Right atrium auricular region (tissue), 2 donors: ENCODE data around the gene PRDM16. TPM values are rescaled to one million over a fixed set of nuclear protein-coding genes. Genes with fewer than 3 reads are reported as not detected.

Source experiments
- DNase-seq: peaks from one replicate; pipeline ENCODE4 v3.0.0-alpha.2; 2019; ENCODE audit warnings: low spot score
- H3K27ac ChIP-seq, 2 donors: fragments of 200-600 bp; sonication (generic); 1 replicate in 1 of 2; 2 replicates in 1 of 2; pipeline ENCODE4 v1.5.1; 2016 to 2019
- H3K27me3 ChIP-seq, 2 donors: fragments of 200-600 bp; sonication (generic); one replicate each; pipeline versions ENCODE4 v1.5.1 to v1.6.0; 2017 to 2019
- H3K36me3 ChIP-seq: fragments of 200-600 bp; sonication (generic); one replicate; pipeline ENCODE4 v1.5.1; 2016
- H3K4me1 ChIP-seq, 2 donors: fragments of 200-600 bp; sonication (generic); one replicate each; pipeline versions ENCODE4 v1.5.1 to v1.6.0; 2017 to 2019
- H3K4me3 ChIP-seq, 2 donors: fragments of 200-600 bp; sonication (generic); 1 replicate in 1 of 2; 2 replicates in 1 of 2; pipeline ENCODE4 v1.5.1; 2017 to 2019; ENCODE audit warnings: mild to moderate bottlenecking in 1 of 2, moderate library complexity in 1 of 2
- H3K9me3 ChIP-seq, 2 donors: fragments of 200-600 bp; sonication (generic); one replicate each; pipeline ENCODE4 v1.5.1; 2019
- total RNA-seq, 2 donors: library from RNA; depleted of rRNA; stranded (reverse); fragments of >200 nt; gene quantifications; one replicate each; pipeline ENCODE4 v1.1.0, GENCODE V29; 2016
- TF ChIP-seq, protein P1 (sequence below), 2 donors: fragments of 200-600 bp; sonication (generic); IDR thresholded peaks; one replicate each; pipeline ENCODE4 v1.5.1; 2019; ENCODE audit warnings: antibody characterized with exemption in 2 of 2

PRDM16 gene
- total RNA-seq, 2 donors from 2014 or later = 0.22 to 3.3 TPM

DNA sequence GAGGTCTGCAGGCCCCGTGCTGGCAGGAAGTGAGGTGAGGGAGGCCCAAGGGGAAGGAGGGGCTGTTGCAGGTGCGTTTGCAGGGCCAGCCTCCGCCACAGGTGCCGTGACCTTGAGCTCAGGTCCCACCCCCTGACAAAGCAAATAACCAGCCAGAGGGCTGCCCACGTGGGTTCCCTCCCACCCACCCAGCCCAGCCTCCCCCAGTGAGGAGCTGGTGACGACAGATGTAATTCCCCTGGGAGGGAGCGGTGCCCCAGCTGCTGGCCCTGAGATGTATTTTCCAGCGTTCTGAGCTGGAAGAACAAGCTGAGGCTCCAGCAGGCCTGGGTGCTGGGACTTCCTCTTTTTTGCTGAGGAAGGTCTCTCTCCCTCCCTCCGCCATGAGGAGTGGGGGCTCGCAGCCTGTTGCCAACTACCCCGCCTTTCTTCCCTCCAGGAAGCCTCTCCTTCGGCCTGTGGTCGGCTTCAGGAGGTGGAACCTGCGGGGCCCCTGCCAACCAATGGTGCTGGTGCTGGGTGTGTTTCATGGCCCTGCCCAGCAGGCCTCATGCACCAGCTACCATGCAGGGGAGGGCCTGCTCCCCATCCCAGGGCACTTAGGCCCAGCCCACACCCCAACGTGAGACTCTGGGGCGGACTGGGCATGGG, 153.2 kb downstream of the PRDM16 start:
- H3K27me3 ChIP-seq = no peaks in the 10 kb centered on the region
- H3K27ac ChIP-seq = no peak overlapping the region
- H3K9me3 ChIP-seq = no peaks in the 10 kb centered on the region
- H3K36me3 ChIP-seq = no peaks in the 10 kb centered on the region
- TF ChIP-seq, protein P1, sequence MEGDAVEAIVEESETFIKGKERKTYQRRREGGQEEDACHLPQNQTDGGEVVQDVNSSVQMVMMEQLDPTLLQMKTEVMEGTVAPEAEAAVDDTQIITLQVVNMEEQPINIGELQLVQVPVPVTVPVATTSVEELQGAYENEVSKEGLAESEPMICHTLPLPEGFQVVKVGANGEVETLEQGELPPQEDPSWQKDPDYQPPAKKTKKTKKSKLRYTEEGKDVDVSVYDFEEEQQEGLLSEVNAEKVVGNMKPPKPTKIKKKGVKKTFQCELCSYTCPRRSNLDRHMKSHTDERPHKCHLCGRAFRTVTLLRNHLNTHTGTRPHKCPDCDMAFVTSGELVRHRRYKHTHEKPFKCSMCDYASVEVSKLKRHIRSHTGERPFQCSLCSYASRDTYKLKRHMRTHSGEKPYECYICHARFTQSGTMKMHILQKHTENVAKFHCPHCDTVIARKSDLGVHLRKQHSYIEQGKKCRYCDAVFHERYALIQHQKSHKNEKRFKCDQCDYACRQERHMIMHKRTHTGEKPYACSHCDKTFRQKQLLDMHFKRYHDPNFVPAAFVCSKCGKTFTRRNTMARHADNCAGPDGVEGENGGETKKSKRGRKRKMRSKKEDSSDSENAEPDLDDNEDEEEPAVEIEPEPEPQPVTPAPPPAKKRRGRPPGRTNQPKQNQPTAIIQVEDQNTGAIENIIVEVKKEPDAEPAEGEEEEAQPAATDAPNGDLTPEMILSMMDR (IDR thresholded peaks at IDR 0.05) = no peak
- H3K4me1 ChIP-seq = peaks cover 0 to 24% of the 10 kb centered on the region in 2 donors
- H3K4me3 ChIP-seq = no peak overlapping the region
- no peak for DNase-seq

DNA sequence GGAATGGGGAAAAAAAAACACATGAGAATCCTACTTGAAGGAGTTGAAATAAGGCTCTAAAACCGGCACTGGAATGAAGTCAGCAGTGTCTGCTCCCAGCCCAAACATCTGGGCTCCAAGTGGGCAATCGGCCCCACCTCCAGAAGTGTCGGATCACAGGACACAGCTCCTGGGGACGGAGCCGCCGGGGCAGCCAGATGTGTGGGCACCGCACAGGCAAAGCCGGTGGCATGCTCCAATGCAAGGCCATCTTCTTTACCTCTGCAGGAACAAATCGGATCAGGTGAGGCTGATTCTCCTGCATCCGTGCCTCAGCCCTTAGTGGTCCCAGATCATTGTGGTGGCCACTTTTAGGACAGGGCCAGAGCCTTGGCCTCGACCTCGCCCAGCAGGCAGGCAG, 156.7 kb downstream of the PRDM16 start:
- Histone ChIP-seq H3K27me3 (no peaks in the 10 kb centered on the region), H3K4me3 (no peak overlapping the region), H3K4me1 (peaks cover 0 to 5% of the 10 kb centered on the region in 2 donors), H3K36me3 (no peaks in the 10 kb centered on the region), H3K27ac (no peak overlapping the region), H3K9me3 (no peaks in the 10 kb centered on the region)
- TF ChIP-seq, protein P1 (IDR thresholded peaks at IDR 0.05) = no peak
- no peak for DNase-seq

DNA sequence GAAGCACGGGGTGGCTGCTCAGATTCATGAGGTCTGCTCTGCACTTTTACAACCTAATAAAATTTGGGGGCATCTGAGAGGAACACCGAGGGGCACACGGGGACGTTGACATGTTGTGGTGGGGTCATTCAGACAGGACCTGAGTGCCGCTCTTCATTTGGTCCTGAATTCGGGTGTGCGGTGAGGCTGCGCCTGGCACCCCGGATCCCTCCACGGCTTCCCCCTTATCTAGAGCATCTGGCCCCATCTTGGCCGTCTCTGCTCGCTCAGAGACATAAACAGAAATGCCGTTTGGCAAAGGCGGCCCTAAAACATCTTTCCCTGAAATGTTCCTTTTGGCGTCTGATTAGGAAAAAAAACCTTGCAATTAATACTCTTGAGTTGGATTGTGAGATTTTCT, 157.2 kb downstream of the PRDM16 start:
- Histone ChIP-seq H3K4me1 (no peaks in the 10 kb centered on the region), H3K27me3 (no peaks in the 10 kb centered on the region), H3K36me3 (no peaks in the 10 kb centered on the region), H3K27ac (no peak overlapping the region), H3K9me3 (no peaks in the 10 kb centered on the region), H3K4me3 (no peak overlapping the region)
- DNase-seq = no peak
- TF ChIP-seq, protein P1 (IDR thresholded peaks at IDR 0.05) = no peak

DNA sequence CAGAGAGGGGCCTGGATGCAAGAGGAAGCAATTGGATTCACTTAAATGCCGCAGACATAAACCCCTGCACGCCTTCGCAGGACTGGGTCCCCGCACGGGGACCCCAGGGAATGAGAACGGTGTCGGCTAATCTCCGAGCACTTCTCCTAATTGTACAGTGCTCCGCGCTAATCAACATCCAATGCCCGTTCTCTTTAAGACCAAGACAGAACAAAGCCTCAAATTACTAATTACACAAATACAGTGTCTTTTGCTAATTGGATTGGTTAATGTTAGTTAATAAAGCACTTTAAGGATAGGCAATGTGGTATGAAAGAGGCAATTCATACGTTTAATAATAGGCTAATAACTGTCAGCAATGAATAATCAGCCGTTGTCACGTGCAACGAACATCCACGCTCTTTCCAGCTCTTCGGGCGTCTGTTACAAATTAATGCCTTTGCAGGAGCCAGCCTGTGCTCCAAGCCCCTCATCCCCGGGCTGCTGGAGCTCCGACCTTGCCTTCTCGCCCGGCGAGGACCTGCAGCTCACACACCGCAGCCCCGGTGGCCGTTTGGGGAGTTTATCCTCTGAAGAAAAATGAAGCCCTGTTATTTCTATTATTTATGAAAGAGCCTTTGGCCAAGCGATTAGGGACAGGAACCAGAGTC, 157.8 kb downstream of the PRDM16 start:
- TF ChIP-seq, protein P1 (IDR thresholded peaks at IDR 0.05) = no peak
- no peak overlapping the region for H3K4me3 ChIP-seq
- H3K36me3 ChIP-seq = no peaks in the 10 kb centered on the region
- no peak overlapping the region for H3K27ac ChIP-seq
- DNase-seq = no peak
- H3K27me3 ChIP-seq = no peaks in the 10 kb centered on the region
- H3K9me3 ChIP-seq = no peaks in the 10 kb centered on the region
- H3K4me1 ChIP-seq = no peaks in the 10 kb centered on the region

DNA sequence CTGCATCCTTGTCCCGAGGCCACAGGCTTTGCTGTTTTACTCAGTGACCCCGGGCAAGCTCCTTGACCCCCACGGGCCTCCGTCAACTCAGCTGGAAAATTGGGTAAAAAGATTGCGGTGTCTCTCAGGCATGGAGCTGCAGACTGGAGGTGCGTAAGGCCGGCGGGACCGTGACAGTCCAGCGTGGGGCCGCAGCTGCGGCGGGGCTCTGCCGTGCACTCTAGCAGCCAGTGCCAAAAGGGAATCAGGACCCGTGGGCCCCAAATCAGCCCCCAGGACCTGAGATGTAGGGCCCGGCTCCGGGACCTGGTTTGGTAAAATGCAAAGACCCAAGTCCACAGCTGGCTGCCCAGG, 158.3 kb downstream of the PRDM16 start:
- no peak overlapping the region for H3K4me3 ChIP-seq
- DNase-seq = no peak
- TF ChIP-seq, protein P1 (IDR thresholded peaks at IDR 0.05) = no peak
- H3K27me3 ChIP-seq = no peaks in the 10 kb centered on the region
- H3K36me3 ChIP-seq = no peaks in the 10 kb centered on the region
- no peaks in the 10 kb centered on the region for H3K4me1 ChIP-seq
- H3K9me3 ChIP-seq = no peaks in the 10 kb centered on the region
- H3K27ac ChIP-seq = no peak overlapping the region

DNA sequence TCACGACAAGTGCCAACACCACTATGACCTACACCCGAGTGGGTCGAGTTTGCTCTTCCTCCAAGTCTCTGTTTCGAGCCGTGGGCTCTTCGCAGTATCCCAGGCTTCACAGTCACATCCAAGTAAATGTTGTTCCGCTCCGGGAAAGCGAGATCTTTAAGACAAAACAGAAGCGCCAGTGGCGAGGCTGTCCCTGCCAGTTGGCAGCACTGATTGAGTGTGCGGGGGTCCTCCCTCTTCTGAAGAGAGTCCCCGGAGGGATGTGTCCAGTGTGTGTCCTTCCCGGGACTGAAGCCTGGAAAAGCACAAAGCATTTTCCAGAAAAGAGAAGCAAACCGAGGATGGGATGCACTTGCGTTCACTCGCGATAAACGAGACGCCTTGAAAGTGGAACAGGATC, 158.9 kb downstream of the PRDM16 start:
- Histone ChIP-seq H3K4me1 (no peaks in the 10 kb centered on the region), H3K27ac (no peak overlapping the region), H3K27me3 (no peaks in the 10 kb centered on the region), H3K36me3 (no peaks in the 10 kb centered on the region), H3K4me3 (no peak overlapping the region), H3K9me3 (no peaks in the 10 kb centered on the region)
- TF ChIP-seq, protein P1 (IDR thresholded peaks at IDR 0.05) = no peak
- DNase-seq = no peak
